ENCODE results near the gene CLASP2. TPM values are rescaled to one million over a fixed set of nuclear protein-coding genes. Genes with fewer than 3 reads are reported as not detected.
"Not testable (repeated sequence)": the region's sequence is repeated elsewhere in the genome, so short reads cannot be mapped to it uniquely, and the experiment has no call there.

Gene CLASP2
- total RNA-seq, 1 experiment from 2014 or later = 18.6 TPM

DNA sequence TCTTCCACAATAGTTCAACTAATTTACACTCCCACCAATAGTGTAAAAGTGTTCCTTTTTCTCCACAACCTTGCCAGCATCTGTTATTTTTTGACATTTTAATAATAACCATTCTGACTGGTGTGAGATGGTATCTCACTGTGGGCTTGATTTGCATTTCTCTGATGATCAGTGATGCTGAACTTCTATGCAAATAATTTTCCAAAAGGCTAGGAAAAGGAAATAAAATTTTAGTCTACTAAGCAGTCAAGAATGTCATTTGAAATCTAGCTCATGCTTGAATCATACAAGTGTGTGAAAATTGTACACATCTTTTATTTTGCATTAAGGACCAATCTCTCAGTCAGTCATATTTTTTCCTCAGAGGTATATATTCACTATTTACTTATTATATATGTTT is 176.1 kb downstream of the CLASP2 start:
- no peak for DNase-seq (ENCODE audit: low read depth)

- no peak for DNase-seq (ENCODE audit: low read depth)
These were observed 179.2 kb downstream of the CLASP2 start for GRCh38 chr3:33538678-33539339.

DNA sequence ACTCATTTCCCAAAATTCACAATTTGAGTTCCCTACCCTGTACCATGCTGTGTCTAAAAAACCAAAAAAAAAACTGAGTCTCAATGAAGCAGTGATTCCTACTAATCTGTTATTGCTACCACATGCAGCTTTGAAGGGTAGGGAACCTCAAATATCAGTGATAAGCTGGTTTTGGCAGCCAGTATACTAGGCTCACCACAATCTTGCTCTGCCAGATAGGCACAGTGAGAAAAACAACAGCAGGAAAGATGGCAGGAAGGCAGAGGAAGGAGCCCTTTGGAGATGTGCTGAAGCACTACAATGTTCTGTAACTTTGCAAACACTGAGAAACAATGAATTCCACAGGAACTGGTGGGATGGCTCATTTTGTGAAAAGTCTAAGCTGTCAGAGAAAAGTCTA is 180.9 kb downstream of the CLASP2 start:
- DNase-seq (ENCODE audit: low read depth) = no peak

DNA sequence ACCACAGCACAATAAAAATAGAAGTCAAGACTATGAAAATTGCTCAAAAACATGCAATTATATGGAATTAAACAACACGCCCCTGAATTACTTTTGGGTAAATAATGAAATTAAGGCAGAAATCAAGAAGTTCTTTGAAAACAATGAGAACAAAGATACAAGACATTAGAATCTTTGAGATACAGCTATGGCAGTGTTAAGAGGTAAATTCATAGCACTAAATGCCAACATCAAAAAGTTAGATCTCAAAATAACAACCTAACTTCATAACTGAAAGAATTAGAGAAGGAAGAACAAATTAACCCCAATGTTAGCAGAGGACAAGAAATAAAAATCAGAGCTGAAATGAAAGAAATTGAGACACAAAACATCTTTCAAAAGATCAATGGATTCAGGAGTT is 191.3 kb downstream of the CLASP2 start:
- DNase-seq (ENCODE audit: low read depth) = no peak

- DNase-seq (ENCODE audit: low read depth) = no peak
These were observed 192.8 kb downstream of the CLASP2 start for GRCh38 chr3:33525232-33525631.

DNA sequence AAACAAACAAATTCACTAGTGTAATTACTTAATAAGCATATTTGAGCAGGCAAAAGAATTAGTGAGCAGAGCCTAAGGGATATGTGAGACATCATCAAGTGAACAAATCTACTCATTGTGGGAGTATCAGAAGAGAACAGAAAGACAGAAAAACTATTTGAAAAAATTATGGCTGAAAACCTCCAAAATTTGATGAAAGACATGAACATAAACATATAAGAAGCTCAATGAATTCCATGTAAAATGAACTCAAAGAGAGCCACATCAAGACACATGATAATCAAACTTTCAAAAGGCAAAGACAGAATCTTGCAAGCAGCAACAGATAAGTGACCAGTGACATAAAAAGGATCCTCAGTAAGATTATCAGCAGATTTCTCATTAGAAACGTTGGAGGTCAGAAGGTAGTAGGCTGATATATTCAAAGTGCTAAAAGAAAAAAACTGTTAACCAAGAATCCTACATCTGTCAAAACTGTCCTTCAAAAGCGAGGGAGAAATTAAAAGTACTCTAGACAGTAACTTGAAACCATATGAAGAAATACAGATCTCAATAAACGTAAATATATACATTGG is 194.9 kb downstream of the CLASP2 start:
- DNase-seq (ENCODE audit: low read depth) = no peak

DNA sequence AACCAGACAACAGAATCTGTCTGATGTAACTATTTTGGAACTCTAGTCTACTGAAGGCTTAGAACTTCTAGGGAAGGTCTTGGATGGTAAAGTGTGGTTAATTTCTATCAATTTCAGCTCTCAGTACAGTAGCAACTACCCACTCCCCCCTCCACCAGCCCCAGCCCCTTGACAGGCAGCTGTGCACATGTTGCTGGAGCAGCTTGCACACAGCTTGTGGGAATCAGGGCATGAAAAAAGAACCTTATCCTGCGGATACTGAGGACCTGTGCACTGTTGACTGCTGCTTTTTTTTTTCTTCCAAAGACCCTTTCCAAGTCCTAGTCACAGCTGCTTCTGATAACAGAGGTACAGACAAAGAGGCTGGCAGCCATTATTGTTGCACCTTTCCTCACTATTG is 196.3 kb downstream of the CLASP2 start:
- DNase-seq (ENCODE audit: low read depth) = no peak

DNA sequence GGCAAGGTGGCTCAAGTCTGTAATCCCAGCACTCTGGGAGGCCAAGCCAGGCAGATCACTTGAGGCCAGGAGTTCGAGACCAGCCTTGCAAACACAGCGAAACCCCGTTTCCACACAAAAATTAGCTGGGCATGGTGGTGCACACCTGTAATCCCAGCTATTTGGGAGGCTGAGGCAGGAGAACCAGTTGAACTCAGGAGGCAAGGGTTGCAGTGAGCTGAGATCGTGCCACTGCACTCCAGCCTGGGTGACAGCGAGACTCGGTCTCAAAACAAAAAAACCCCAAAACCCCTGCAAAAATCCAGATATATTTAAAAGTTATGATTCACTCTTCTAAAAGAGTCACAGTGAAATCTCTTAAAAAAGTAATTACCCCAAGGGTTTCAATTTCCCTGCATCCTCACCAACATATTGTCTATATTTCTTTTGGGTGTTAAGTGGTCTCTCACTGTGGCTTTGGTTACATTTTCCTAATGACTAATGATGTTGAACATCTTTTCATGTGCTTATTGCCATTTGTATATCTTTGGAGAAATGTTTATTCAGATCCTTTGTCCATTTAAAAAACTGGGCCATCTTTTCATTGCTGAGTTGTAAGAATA is 204.7 kb downstream of the CLASP2 start:
- no peak for DNase-seq (ENCODE audit: low read depth)

GRCh38 chr3:33505027-33505426 is 213.0 kb downstream of the CLASP2 start:
- DNase-seq (ENCODE audit: low read depth) = no peak

- DNase-seq (ENCODE audit: low read depth) = no peak
These were observed 221.6 kb downstream of the CLASP2 start for GRCh38 chr3:33496449-33496848.

DNA sequence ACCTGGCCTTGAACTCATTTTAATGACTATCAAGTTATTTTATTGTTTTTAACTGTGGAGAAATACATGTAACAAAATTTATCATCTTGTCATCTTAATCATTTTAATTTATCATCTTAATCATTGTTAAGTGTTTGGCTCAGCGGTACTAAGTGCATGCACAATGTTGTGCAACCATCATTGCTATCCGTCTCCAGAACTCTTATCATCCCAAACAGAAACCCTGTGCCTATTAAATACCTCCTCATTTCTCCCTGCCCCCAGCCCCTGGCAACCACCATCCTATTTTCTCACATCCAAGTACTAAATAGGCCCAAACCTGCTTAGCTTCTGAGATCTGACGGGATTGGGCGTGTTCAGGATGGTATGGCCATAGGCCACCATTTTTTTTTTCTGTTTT is 226.3 kb downstream of the CLASP2 start:
- no peak for DNase-seq (ENCODE audit: low read depth)

DNA sequence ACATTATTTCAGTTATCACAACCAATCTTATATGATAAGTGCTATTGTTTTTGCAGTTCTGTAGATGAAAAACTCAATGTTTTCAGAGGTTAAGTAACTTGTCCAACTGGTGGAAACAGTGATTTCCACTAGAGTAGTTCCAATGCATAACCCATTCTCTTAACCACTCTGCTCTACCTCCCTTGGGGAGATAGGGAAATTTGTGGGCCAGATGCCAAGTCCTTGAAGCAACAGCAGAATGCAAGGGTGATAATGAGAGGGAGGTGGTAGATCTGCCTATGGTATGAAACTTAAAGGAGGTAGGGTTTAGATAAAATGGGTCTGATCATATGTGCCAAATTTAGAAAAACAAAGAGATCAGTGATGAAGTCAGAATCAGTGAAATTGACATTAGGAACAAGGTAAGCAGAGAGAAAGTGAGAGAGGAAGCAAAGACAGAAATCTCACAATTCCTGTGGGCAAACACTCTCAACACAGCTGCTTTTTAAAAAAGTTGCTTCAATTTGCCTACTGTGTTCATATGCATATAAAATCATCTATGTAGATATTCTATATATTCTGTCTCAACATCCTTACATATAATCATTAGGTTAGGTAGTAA is 227.3 kb downstream of the CLASP2 start:
- no peak for DNase-seq (ENCODE audit: low read depth)

DNA sequence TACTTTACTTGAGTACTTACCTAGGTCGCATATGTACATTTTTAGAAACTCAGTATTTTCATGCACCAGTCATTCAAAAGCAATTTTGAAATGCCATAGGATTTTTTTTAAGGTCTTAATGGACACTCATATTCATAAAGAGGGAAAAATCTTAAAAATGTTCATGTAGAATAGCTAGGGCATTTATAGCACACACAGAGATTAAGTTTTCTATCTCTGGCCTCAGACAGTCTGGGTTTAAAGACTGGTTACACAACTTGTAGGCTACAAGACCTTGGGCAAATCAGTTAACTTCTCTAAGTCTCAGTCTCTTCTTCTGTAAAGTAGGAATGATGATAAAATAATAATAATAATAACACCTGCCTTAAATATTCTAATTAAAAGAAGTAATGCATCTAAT is 229.4 kb downstream of the CLASP2 start:
- no peak for DNase-seq (ENCODE audit: low read depth)

GRCh38 chr3:33488246-33488645 is 229.8 kb downstream of the CLASP2 start:
- DNase-seq (ENCODE audit: low read depth) = no peak

GRCh38 chr3:33482111-33482521 is 235.9 kb downstream of the CLASP2 start:
- DNase-seq (ENCODE audit: low read depth) = no peak

- DNase-seq (ENCODE audit: low read depth) = no peak
These were observed 243.2 kb downstream of the CLASP2 start for GRCh38 chr3:33474896-33475295.

DNA sequence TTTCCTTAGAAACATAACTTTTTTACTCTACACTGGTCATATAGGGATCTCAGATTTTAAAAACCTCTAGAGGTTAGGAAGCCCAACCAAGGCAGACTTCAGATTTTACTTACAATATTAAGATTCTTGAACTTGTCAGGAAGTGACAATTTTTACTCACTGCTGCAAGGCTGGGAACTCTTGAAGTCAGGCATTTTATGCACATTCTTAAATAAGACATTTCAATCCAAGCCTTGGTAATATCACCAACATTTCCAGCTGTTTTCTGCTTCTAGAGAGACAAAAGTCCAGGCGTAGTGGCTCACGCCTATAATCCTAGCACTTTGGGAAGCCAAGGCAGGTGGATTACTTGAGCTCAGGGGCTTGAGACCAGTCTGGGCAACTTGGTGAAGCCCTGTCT is 244.2 kb downstream of the CLASP2 start:
- no peak for DNase-seq (ENCODE audit: low read depth)

DNA sequence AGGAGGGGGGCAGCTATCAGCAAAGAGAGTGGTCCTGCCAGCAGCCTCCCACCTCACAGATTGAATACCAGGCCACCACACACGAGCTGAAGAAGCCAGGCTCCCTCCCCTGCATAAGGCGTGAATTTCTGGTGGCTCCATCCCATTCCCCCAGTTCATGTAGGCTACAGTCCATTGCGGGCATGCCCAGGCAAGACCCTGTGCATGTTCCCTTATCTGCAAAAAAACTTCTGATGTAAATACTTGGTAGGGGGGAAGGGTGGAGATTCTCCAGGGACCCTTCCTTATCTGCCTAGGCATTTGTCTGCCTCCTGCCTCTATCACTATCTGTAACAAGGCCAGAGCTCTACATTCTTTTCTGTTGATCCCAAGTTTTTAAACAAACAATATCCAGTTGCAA is 250.3 kb downstream of the CLASP2 start:
- no peak for DNase-seq (ENCODE audit: low read depth)

DNA sequence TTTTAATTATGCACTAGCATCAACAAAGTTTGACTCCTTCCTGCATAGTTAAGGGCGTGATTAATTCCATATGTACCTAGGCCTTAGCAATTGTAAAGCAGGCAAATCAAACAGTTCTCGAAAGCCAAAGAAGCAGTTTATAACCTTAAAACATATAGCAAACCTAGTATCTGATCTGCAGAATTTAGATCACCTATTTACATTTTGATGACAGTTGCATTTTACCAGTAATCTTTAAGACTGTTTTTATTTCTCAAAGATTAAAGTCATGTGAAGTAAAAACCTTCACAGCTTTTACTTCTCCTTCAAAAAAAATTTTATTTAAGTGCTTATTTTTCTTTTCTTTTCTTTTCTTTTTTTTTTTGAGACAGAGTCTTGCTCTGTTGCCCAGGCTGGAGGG is 257.0 kb downstream of the CLASP2 start:
- no peak for DNase-seq (ENCODE audit: low read depth)

- DNase-seq (ENCODE audit: low read depth) = not testable (repeated sequence)
These were observed 258.5 kb downstream of the CLASP2 start for GRCh38 chr3:33459577-33459976.

GRCh38 chr3:33458446-33458845 is 259.6 kb downstream of the CLASP2 start:
- no peak for DNase-seq (ENCODE audit: low read depth)

- no peak for DNase-seq (ENCODE audit: low read depth)
These were observed 261.3 kb downstream of the CLASP2 start for GRCh38 chr3:33456756-33457155.

- no peak for DNase-seq (ENCODE audit: low read depth)
These were observed 264.7 kb downstream of the CLASP2 start for GRCh38 chr3:33453331-33453761.
